GM23338 (cell line): Measurements from ENCODE around the gene IGIP. TPM values are rescaled to one million over a fixed set of nuclear protein-coding genes. Genes with fewer than 3 reads are reported as not detected.

Experiments
- ATAC-seq: fragments of 200-7000 bp; cut with Tn5 transposase; 3 replicates; pipeline ENCODE4 v1.9.1; 2020
- DNase-seq: peaks from one replicate; pipeline ENCODE4 v3.0.0-alpha.2; 2015; ENCODE audit warnings: low spot score
- H2AFZ ChIP-seq: fragments of 200-600 bp; sonication (generic); 2 replicates; pipeline ENCODE4 v1.8.0; 2016; ENCODE audit warnings: antibody characterized with exemption, mild to moderate bottlenecking, moderate library complexity
- H3F3A ChIP-seq: fragments of 200-600 bp; sonication (generic); replicated peaks from 2 replicates; pipeline ENCODE4 v1.8.0; 2017; ENCODE audit warnings: antibody characterized with exemption, mixed run types, low read depth
- H3K27ac ChIP-seq: fragments of 200-600 bp; sonication (generic); 2 replicates; pipeline ENCODE4 v1.6.1; 2016; ENCODE audit warnings: low read depth
- H3K27me3 ChIP-seq: fragments of 200-600 bp; sonication (generic); 2 replicates; pipeline ENCODE4 v1.8.0; 2016; ENCODE audit warnings: mild to moderate bottlenecking, mixed run types, moderate library complexity; ENCODE audit not compliant: insufficient read depth
- H3K36me3 ChIP-seq: fragments of 200-600 bp; sonication (generic); 2 replicates; pipeline ENCODE4 v1.8.0; 2016; ENCODE audit warnings: mild to moderate bottlenecking; ENCODE audit not compliant: insufficient read depth
- H3K4me1 ChIP-seq: fragments of 200-600 bp; sonication (generic); 2 replicates; pipeline ENCODE4 v1.8.0; 2016; ENCODE audit warnings: mild to moderate bottlenecking, moderate library complexity; ENCODE audit not compliant: insufficient read depth
- H3K4me2 ChIP-seq: fragments of 200-600 bp; sonication (generic); 2 replicates; pipeline ENCODE4 v1.7.1; 2017; ENCODE audit warnings: mixed run types
- H3K4me3 ChIP-seq: fragments of 200-600 bp; sonication (generic); 2 replicates; pipeline ENCODE4 v1.6.1; 2016; ENCODE audit warnings: mixed run types
- H3K79me2 ChIP-seq: fragments of 200-600 bp; sonication (generic); replicated peaks from 2 replicates; pipeline ENCODE4 v1.8.0; 2017; ENCODE audit warnings: mild to moderate bottlenecking; ENCODE audit not compliant: insufficient read depth
- H3K9me2 ChIP-seq: fragments of 200-600 bp; sonication (generic); 2 replicates; pipeline ENCODE4 v1.8.0; 2017; ENCODE audit not compliant: insufficient read depth
- H4K20me1 ChIP-seq: fragments of 200-600 bp; sonication (generic); replicated peaks from 2 replicates; pipeline ENCODE4 v1.8.0; 2017; ENCODE audit warnings: mild to moderate bottlenecking; ENCODE audit not compliant: insufficient read depth
- H3K27ac Mint-ChIP-seq: 2 replicates; pipeline ENCODE4 v1.8.0; 2020; ENCODE audit warnings: inconsistent platforms, mild to moderate bottlenecking, moderate library complexity, mixed read lengths
- H3K27me3 Mint-ChIP-seq: 3 replicates; pipeline ENCODE4 v1.8.0; 2022; ENCODE audit warnings: low read depth, mild to moderate bottlenecking, moderate library complexity, mixed read lengths, inconsistent platforms; ENCODE audit not compliant: insufficient read depth, poor library complexity
- H3K36me3 Mint-ChIP-seq: 3 replicates; pipeline ENCODE4 v1.8.0; 2021; ENCODE audit warnings: low read depth, mild to moderate bottlenecking, inconsistent platforms, moderate library complexity, mixed read lengths
- H3K4me1 Mint-ChIP-seq: 3 replicates; pipeline ENCODE4 v1.8.0; 2020; ENCODE audit warnings: mild to moderate bottlenecking, inconsistent platforms, mixed read lengths
- H3K4me3 Mint-ChIP-seq: 3 replicates; pipeline ENCODE4 v1.8.0; 2021; ENCODE audit warnings: moderate library complexity, mild to moderate bottlenecking, inconsistent platforms, mixed read lengths
- H3K9me3 Mint-ChIP-seq: 3 replicates; pipeline ENCODE4 v1.8.0; 2020; ENCODE audit warnings: moderate library complexity, mild to moderate bottlenecking, inconsistent platforms, mixed read lengths
- ETS1 ChIP-seq: IDR thresholded peaks from 2 replicates; pipeline ENCODE4 v1.6.1; 2016; ENCODE audit warnings: antibody characterized with exemption
- EZH2 ChIP-seq: fragments of 200-600 bp; sonication (generic); IDR thresholded peaks from one replicate; pipeline ENCODE4 v1.8.0; 2017; ENCODE audit warnings: antibody characterized with exemption, mild to moderate bottlenecking, low read depth; ENCODE audit not compliant: unreplicated experiment
- EZH2phosphoT487 ChIP-seq: fragments of 200-600 bp; sonication (generic); IDR thresholded peaks from one replicate; pipeline ENCODE4 v1.8.1; 2018; ENCODE audit warnings: antibody characterized with exemption; ENCODE audit not compliant: unreplicated experiment
- JUNB ChIP-seq: IDR thresholded peaks from one replicate; pipeline ENCODE4 v1.6.1; 2016; ENCODE audit warnings: antibody characterized with exemption; ENCODE audit not compliant: unreplicated experiment
- NANOG ChIP-seq: IDR thresholded peaks from 2 replicates; pipeline ENCODE4 v1.6.1; 2016; ENCODE audit warnings: antibody characterized with exemption, borderline replicate concordance
- POLR2AphosphoS5 ChIP-seq: IDR thresholded peaks from 2 replicates; pipeline ENCODE4 v1.6.1; 2016; ENCODE audit warnings: antibody characterized with exemption, low read depth
- STAT1 ChIP-seq: IDR thresholded peaks from one replicate; pipeline ENCODE4 v1.6.1; 2016; ENCODE audit warnings: antibody characterized with exemption; ENCODE audit not compliant: unreplicated experiment
- ZNF114 ChIP-seq: fragments of 250-450 bp; sonication (Bioruptor Pico); IDR thresholded peaks from 2 replicates; pipeline ENCODE4 v1.5.0; 2020; ENCODE audit warnings: mild to moderate bottlenecking, moderate library complexity
- ZNF331 ChIP-seq: fragments of 250-450 bp; sonication (Bioruptor Pico); IDR thresholded peaks from 2 replicates; pipeline ENCODE4 v1.5.0; 2020; ENCODE audit warnings: low read depth, mild to moderate bottlenecking, moderate library complexity
- ZNF462 ChIP-seq: fragments of 250-450 bp; sonication (Bioruptor Pico); IDR thresholded peaks from 2 replicates; pipeline ENCODE4 v1.5.0; 2020; ENCODE audit warnings: mild to moderate bottlenecking, moderate library complexity
- polyA plus RNA-seq: library from polyadenylated mRNA; unstranded; fragments of >200 nt; fragmentation: Nextera tagmentation; extraction: Ambion mirVana; gene quantifications from 2 replicates; pipeline ENCODE4 v1.2.1, GENCODE V29; 2016
- total RNA-seq: library from RNA; depleted of rRNA; stranded (reverse); fragments of >200 nt; shearing (Covaris generic); gene quantifications from 2 replicates; pipeline ENCODE4 v1.2.3, GENCODE V29; 2014

IGIP gene
- total and polyA plus RNA-seq, 2 experiments from 2014 or later, result 0.21 to 0.38 TPM

GRCh38 chr5:140094889-140095288, 30.8 kb upstream of the IGIP start:
- H4K20me1 ChIP-seq, result no peaks in the 10 kb centered on the region
- no peak overlapping the region for H3K27ac ChIP-seq
- H3K27me3 ChIP-seq, result peaks cover 7% of the 10 kb centered on the region; the same call in 1 of the 2 replicates
- no peaks in the 10 kb centered on the region for H3K4me1 ChIP-seq
- no peaks in the 10 kb centered on the region for H3K36me3 ChIP-seq
- H3K9me2 ChIP-seq, result no peaks in the 10 kb centered on the region
- Mint-ChIP-seq H3K4me3 (no peak overlapping the region), H3K9me3 (no peaks in the 10 kb centered on the region), H3K27ac (no peak overlapping the region), H3K27me3 (no peaks in the 10 kb centered on the region), H3K36me3 (no peaks in the 10 kb centered on the region), H3K4me1 (no peaks in the 10 kb centered on the region)
- no peak overlapping the region for H3K4me3 ChIP-seq
- no peaks in the 10 kb centered on the region for H3F3A ChIP-seq
- no peak overlapping the region for H2AFZ ChIP-seq
- H3K79me2 ChIP-seq, result no peaks in the 10 kb centered on the region
- no peak for DNase-seq
- H3K4me2 ChIP-seq, result no peak overlapping the region
- no peak for TF ChIP-seq EZH2phosphoT487
- no peak for TF ChIP-seq ZNF114
- no peak for ATAC-seq

GRCh38 chr5:140101179-140101578, 24.6 kb upstream of the IGIP start:
- ATAC-seq (no peak), DNase-seq (no peak)
- no peaks in the 10 kb centered on the region for H3F3A ChIP-seq
- H3K27me3 ChIP-seq, result peaks cover 61% of the 10 kb centered on the region
- Mint-ChIP-seq H3K9me3 (no peaks in the 10 kb centered on the region), H3K4me3 (no peak overlapping the region), H3K27ac (no peak overlapping the region), H3K27me3 (peaks cover 29% of the 10 kb centered on the region), H3K4me1 (peaks cover 2% of the 10 kb centered on the region; the same call in 1 of the 3 replicates), H3K36me3 (no peaks in the 10 kb centered on the region)
- no peak for TF ChIP-seq NANOG
- no peak for TF ChIP-seq EZH2phosphoT487
- no peak overlapping the region for H3K4me2 ChIP-seq
- no peaks in the 10 kb centered on the region for H4K20me1 ChIP-seq
- H3K79me2 ChIP-seq, result no peaks in the 10 kb centered on the region
- H3K4me3 ChIP-seq, result no peak overlapping the region
- H3K36me3 ChIP-seq, result no peaks in the 10 kb centered on the region
- no peaks in the 10 kb centered on the region for H3K4me1 ChIP-seq
- no peaks in the 10 kb centered on the region for H3K9me2 ChIP-seq
- H2AFZ ChIP-seq, result no peak overlapping the region
- no peak overlapping the region for H3K27ac ChIP-seq

DNA sequence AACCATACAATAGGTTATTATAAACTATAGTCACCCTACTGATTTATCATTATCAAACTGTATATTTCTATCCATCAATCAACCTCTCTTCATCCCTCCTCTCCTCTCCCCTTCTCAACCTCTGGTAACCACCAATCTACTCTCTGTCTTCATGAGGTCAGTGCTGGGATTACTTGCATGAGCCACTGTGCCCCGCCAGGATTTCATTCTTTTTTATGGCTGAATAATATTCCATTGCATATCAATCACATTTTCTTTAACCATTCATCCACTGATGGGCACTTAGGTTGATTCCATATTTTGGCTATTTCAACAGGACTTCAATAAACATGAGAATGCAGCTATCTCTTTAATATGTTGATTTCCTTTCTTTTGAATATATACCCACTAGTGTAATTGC, 22.6 kb upstream of the IGIP start:
- peaks cover 41% of the 10 kb centered on the region for H3K27me3 Mint-ChIP-seq
- H4K20me1 ChIP-seq, result no peaks in the 10 kb centered on the region
- no peak for TF ChIP-seq EZH2phosphoT487
- TF ChIP-seq ETS1, result no peak
- no peak for TF ChIP-seq JUNB
- TF ChIP-seq STAT1, result no peak
- no peak for TF ChIP-seq NANOG
- no peak for TF ChIP-seq POLR2AphosphoS5
- no peak for TF ChIP-seq ZNF331
- TF ChIP-seq EZH2, result no peak
- no peak for TF ChIP-seq ZNF462 (CRISPR knock-in tag)

More for the DNA sequence above, 22.6 kb upstream of the IGIP start:
- H3F3A ChIP-seq, result peaks cover 9% of the 10 kb centered on the region; the same call in 1 of the 2 replicates
- Mint-ChIP-seq H3K4me3 (no peak overlapping the region), H3K9me3 (no peaks in the 10 kb centered on the region), H3K4me1 (peaks cover 12% of the 10 kb centered on the region), H3K27ac (no peak overlapping the region), H3K36me3 (no peaks in the 10 kb centered on the region)
- no peak overlapping the region for H3K27ac ChIP-seq
- no peak overlapping the region for H3K4me3 ChIP-seq
- ATAC-seq (no peak), DNase-seq (no peak)
- peaks cover 71% of the 10 kb centered on the region for H3K27me3 ChIP-seq
- no peak overlapping the region for H3K4me2 ChIP-seq
- no peak overlapping the region for H2AFZ ChIP-seq
- H3K9me2 ChIP-seq, result no peaks in the 10 kb centered on the region
- H3K4me1 ChIP-seq, result peaks cover 7% of the 10 kb centered on the region; the same call in 1 of the 2 replicates
- H3K36me3 ChIP-seq, result no peaks in the 10 kb centered on the region
- no peaks in the 10 kb centered on the region for H3K79me2 ChIP-seq
